MM.1S (cell line): Measurements from ENCODE around the gene RUNX2.

ENCODE experiments used
- EZH2 ChIP-seq: fragments of 300-600 bp; sonication (generic); optimal IDR thresholded peaks from 2 replicates; pipeline ENCODE3; 2017; ENCODE audit warnings: low read depth, mild to moderate bottlenecking, antibody characterized with exemption, low read length, mixed read lengths
- EZH2phosphoT487 ChIP-seq: fragments of 300-600 bp; sonication (generic); IDR thresholded peaks from 2 replicates; pipeline ENCODE4 v1.6.1; 2018; ENCODE audit warnings: antibody characterized with exemption, low read length
- TF ChIP-seq, protein P1 (sequence below): fragments of 300-600 bp; sonication (generic); IDR thresholded peaks from 2 replicates; pipeline ENCODE4 v1.5.1; 2016; ENCODE audit warnings: antibody characterized with exemption, low read length, mixed read lengths

DNA sequence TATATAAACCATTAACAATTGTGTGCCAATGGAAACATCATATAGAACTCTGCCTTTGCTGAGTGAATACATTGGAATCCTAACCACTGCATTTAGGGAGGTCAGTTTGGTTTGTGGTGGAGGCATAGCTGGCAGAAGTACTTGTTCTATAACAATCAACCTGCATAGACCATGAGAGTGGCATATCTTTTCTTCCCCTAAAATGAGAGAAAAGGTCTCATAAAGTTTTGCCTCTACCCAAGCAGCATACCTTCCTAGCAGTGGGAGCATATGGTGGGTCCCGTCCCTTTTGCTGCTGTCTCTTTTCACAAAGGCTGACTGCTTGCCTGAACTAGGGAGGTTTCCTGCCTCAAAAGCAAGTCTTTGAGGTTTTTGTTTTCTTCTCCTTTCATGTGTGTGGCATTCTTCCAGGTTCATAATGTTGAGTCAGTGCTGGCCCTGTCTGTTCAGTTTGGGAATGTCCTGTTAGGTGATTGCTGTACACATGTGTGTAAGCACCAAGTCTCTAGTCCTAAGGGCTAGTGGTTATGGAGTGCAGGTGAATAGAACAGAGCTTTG is 110.8 kb downstream of the RUNX2 start:
- TF ChIP-seq, protein P1, sequence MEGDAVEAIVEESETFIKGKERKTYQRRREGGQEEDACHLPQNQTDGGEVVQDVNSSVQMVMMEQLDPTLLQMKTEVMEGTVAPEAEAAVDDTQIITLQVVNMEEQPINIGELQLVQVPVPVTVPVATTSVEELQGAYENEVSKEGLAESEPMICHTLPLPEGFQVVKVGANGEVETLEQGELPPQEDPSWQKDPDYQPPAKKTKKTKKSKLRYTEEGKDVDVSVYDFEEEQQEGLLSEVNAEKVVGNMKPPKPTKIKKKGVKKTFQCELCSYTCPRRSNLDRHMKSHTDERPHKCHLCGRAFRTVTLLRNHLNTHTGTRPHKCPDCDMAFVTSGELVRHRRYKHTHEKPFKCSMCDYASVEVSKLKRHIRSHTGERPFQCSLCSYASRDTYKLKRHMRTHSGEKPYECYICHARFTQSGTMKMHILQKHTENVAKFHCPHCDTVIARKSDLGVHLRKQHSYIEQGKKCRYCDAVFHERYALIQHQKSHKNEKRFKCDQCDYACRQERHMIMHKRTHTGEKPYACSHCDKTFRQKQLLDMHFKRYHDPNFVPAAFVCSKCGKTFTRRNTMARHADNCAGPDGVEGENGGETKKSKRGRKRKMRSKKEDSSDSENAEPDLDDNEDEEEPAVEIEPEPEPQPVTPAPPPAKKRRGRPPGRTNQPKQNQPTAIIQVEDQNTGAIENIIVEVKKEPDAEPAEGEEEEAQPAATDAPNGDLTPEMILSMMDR: no peak
- no peak for TF ChIP-seq EZH2
- TF ChIP-seq EZH2phosphoT487: no peak
